NCI-H1694 treated with DMSO at 0.1 percent for 48 hours (cell line): ENCODE measurements around the gene PLCB1.

Source experiments
- DNase-seq: peaks from one replicate; lab custom pipeline; 2025; lab: John Stamatoyannopoulos, UW

Gene PLCB1

GRCh38 chr20:8657664-8658063 is 525.6 kb downstream of the PLCB1 start:
- DNase-seq: no peak

GRCh38 chr20:8658103-8658502 is 526.0 kb downstream of the PLCB1 start:
- no peak for DNase-seq

- DNase-seq: no peak
These were observed 529.3 kb downstream of the PLCB1 start for GRCh38 chr20:8661229-8661952.

GRCh38 chr20:8662433-8662954 is 530.4 kb downstream of the PLCB1 start:
- DNase-seq: no peak

- DNase-seq: no peak
These were observed 531.4 kb downstream of the PLCB1 start for GRCh38 chr20:8663424-8663823.

- no peak for DNase-seq
These were observed 532.7 kb downstream of the PLCB1 start for GRCh38 chr20:8664778-8665177.

- no peak for DNase-seq
These were observed 535.2 kb downstream of the PLCB1 start for GRCh38 chr20:8667306-8667705.

- DNase-seq: no peak
These were observed 538.3 kb downstream of the PLCB1 start for GRCh38 chr20:8670207-8670892.

GRCh38 chr20:8670893-8671215 is 538.8 kb downstream of the PLCB1 start:
- DNase-seq: peak; percentile 39

GRCh38 chr20:8671370-8671961 is 539.4 kb downstream of the PLCB1 start:
- no peak for DNase-seq

- peak; percentile 13 for DNase-seq
These were observed 541.0 kb downstream of the PLCB1 start for GRCh38 chr20:8673116-8673515.

- DNase-seq: no peak
These were observed 543.8 kb downstream of the PLCB1 start for GRCh38 chr20:8675896-8676295.

GRCh38 chr20:8678098-8678776 is 546.2 kb downstream of the PLCB1 start:
- no peak for DNase-seq

GRCh38 chr20:8689337-8689736 is 557.3 kb downstream of the PLCB1 start:
- DNase-seq: no peak

GRCh38 chr20:8690074-8690473 is 558.0 kb downstream of the PLCB1 start:
- no peak for DNase-seq

GRCh38 chr20:8693709-8694108 is 561.6 kb downstream of the PLCB1 start:
- DNase-seq: no peak

GRCh38 chr20:8700756-8701155 is 568.7 kb downstream of the PLCB1 start:
- no peak for DNase-seq

GRCh38 chr20:8706961-8707700 is 575.1 kb downstream of the PLCB1 start:
- DNase-seq: no peak

GRCh38 chr20:8709627-8710026 is 577.6 kb downstream of the PLCB1 start:
- no peak for DNase-seq

GRCh38 chr20:8711501-8711900 is 579.4 kb downstream of the PLCB1 start:
- DNase-seq: no peak

GRCh38 chr20:8714206-8714605 is 582.1 kb downstream of the PLCB1 start:
- DNase-seq: no peak

GRCh38 chr20:8718279-8718678 is 586.2 kb downstream of the PLCB1 start:
- no peak for DNase-seq
